ENCODE measurements around the gene PFKFB4.

DNA sequence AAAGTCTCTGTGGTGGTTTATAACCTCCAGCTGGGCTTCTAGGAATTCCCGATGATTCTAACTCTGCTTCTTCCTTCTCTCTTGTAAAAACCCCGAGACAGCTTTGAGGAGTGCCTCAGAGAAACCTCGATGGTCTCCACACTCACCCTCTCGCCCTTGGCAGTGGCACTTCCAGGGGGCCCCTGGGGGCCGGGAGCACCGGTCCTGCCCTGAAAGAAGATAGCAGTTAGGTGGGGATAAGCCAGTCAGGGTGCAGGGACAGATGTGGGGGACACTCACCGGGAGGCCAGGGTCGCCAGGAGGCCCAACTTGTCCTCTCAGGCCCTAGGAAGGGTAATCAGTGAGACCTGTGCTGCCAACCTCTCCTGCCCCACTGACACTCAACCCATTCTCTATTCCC lies 28.8 kb upstream of the PFKFB4 start:
- TF ChIP-seq, protein P1, sequence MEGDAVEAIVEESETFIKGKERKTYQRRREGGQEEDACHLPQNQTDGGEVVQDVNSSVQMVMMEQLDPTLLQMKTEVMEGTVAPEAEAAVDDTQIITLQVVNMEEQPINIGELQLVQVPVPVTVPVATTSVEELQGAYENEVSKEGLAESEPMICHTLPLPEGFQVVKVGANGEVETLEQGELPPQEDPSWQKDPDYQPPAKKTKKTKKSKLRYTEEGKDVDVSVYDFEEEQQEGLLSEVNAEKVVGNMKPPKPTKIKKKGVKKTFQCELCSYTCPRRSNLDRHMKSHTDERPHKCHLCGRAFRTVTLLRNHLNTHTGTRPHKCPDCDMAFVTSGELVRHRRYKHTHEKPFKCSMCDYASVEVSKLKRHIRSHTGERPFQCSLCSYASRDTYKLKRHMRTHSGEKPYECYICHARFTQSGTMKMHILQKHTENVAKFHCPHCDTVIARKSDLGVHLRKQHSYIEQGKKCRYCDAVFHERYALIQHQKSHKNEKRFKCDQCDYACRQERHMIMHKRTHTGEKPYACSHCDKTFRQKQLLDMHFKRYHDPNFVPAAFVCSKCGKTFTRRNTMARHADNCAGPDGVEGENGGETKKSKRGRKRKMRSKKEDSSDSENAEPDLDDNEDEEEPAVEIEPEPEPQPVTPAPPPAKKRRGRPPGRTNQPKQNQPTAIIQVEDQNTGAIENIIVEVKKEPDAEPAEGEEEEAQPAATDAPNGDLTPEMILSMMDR (IDR thresholded peaks at IDR 0.05 in 8 of 11, conservative IDR thresholded peaks at IDR 0.05 in 3 of 11) = no peak
- TF ChIP-seq POLR2A (IDR thresholded peaks at IDR 0.05) = no peak

Data from spleen (tissue), 7 donors.